Cardiac fibroblast (primary cell): ENCODE results near the gene SHROOM1.

Source experiments
- DNase-seq, 2 donors: peaks; one replicate each; pipeline versions ENCODE4 v3.0.0 to v3.0.0-alpha.2; 2010; ENCODE audit warnings: low read depth in 2 of 2
- H3K4me3 ChIP-seq, 2 donors: replicated peaks in 1 of 2; 1 replicate in 1 of 2; 2 replicates in 1 of 2; pipeline ENCODE4 v1.5.1; 2011; ENCODE audit warnings: low read depth in 2 of 2, low read length in 2 of 2, mild to moderate bottlenecking in 2 of 2, moderate library complexity in 1 of 2
- CTCF ChIP-seq: IDR thresholded peaks from one replicate; pipeline ENCODE4 v1.5.1; 2011; ENCODE audit warnings: low read depth, mild to moderate bottlenecking, low read length, inconsistent platforms

Gene SHROOM1

DNA sequence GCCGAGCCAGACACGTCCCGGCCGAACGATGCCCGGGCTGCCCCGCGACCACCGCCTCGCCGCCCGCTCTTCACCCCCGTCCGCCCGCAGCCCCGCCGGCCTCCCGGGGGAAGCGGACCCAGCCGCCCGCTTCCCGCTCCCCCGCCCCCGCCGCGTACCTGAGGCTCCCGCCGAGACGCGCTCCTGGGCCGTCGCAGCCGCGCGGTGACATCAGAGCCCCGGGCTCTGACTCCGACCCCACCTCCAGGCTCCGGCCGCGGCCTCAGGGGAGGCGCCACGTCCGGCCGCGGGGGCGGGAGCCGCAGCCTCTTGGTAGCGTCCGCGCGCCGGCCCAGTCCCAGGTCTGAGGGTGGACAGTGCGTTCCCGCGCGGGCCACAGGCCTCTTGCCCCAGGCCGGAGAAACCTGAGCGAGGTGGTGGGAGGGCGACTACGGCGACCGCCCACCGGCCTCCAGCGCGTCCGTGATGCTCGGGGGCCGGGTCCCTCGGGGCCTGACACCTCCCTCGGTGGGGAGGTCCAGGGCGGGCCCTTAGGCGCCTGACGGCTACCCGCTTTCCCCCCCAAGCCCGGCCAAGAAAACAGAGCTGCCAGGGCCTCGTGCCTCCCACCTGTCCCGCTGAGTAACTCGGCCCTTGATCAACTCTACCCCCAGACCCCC is at the start of gene SHROOM1:
SHROOM1 (minus strand) TSS at position 212 of the 659 bp plus-strand sequence. CDS start 4,507 bp downstream, outside the sequence.
- no peak for TF ChIP-seq CTCF
- peak within 1 kb of the TSS; percentile 53 to 69 for H3K4me3 ChIP-seq
- DNase-seq: peak; percentile 55 to 57

DNA sequence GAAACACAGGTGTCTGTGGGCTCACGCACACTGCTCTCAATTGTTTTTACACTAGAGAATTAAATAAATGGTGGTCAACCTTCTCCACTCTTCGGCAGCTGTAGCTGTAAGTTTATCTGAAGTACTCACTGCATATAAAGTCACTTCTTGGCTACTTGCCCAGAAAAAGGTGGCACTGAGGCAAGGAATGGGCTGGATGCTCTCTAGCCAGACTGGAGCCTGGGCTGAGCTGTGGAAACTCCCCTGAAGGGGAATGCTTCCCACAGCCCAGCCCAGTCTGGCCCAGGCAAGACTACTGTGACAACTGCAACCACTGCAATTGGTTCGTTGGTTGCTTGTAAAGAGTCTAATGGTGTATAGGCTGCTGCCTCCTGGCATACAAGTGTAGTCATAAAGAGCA is 47.5 kb upstream of the SHROOM1 start:
- peak; percentile 44 to 49 for DNase-seq
- TF ChIP-seq CTCF: no peak
- H3K4me3 ChIP-seq: no peak overlapping the region

DNA sequence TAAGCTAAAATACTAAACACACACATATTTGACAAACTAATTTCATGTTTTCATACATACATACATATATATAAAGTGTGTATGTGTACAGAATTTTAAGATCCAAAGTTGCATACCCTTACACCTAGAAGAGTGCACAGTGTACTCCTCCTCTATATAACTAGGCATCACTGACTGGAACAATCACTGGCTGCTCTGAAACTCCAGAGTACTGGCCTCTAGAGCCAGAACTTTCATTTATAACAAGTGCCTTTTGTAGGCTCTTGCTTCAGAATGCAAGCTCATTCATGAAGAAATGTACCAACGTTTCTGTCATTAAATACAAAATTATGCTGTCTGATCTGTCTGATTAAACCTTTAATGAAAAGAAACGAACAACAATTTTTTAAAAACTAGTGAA is 47.0 kb upstream of the SHROOM1 start:
- no peak for DNase-seq

DNA sequence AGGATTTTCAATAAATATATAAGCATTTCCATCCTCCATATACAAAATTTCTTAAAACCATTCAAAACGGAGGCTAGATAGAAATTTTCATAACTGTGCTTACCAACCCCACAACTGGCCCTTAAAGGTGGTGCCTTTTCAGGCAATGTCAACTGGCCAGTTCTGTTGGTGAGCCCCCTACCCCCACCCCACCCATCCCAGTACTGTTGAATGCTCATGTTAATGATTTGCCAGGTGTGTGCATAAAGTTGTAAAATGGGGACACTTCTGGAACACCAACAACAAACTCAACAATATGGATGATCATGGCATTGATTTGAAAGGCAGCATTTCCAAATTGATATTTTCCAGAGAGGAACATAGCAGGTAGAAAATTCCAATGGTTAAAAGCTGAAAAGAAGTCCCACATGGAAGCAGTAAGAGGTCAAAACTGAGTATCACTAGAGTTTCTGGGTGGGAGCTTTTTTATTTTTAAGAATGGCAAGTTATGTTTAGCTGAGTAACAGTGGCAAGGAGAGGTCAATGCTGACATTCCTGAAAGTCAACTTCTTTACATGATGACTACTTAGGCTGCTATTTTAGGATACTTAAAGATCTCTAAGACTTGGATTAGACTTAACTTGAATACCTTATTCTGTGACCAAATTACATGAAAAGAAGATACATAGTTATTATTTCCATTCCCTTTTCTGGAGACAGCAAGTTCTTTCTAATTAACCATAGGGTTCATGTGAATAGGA is 45.7 kb upstream of the SHROOM1 start:
- DNase-seq: peak in 1 of 2 donors; percentile 49
- no peak overlapping the region for H3K4me3 ChIP-seq
- no peak for TF ChIP-seq CTCF

More for the DNA sequence above, 47.0 kb upstream of the SHROOM1 start:
- no peak overlapping the region for H3K4me3 ChIP-seq
- TF ChIP-seq CTCF: no peak

GRCh38 chr5:132873930-132874271 is 43.5 kb upstream of the SHROOM1 start:
- TF ChIP-seq CTCF: no peak
- DNase-seq: no peak
- no peak overlapping the region for H3K4me3 ChIP-seq

GRCh38 chr5:132873119-132873929 is 42.9 kb upstream of the SHROOM1 start, which contains the start of gene LEAP2:
TSS of gene LEAP2 (plus strand) at chr5:132873668. CDS start at chr5:132873695, 27 bp downstream.
- no peak for TF ChIP-seq CTCF
- H3K4me3 ChIP-seq: no peak within 1 kb of the TSS
- no peak for DNase-seq
